Transverse colon (tissue), 4 donors: ENCODE results near the gene RNLS.

Source experiments
- EP300 ChIP-seq: sonication (generic); formaldehyde crosslinking; IDR thresholded peaks from one replicate; pipeline ENCODE4 v1.6.1; 2017; ENCODE audit warnings: antibody characterized with exemption, low read depth
- POLR2A ChIP-seq: fragments of 450-650 bp; IDR thresholded peaks from one replicate; pipeline ENCODE4 v1.6.1; 2016; ENCODE audit warnings: antibody characterized with exemption, mild to moderate bottlenecking, moderate library complexity
- POLR2AphosphoS5 ChIP-seq, 3 donors: sonication (generic); formaldehyde crosslinking; IDR thresholded peaks; one replicate each; pipeline ENCODE4 v1.6.1; 2016; ENCODE audit warnings: antibody characterized with exemption in 3 of 3
- TF ChIP-seq, protein P1 (sequence below), 5 experiments: fragments of 200-600 bp in 3 of 5; fragments of 450-650 bp in 2 of 5; sonication (generic) in 3 of 5; IDR thresholded peaks; 1 replicate in 2 of 5; 2 replicates in 3 of 5; pipeline ENCODE4 v1.5.1; 2016 to 2017; ENCODE audit warnings: antibody characterized with exemption in 5 of 5, inconsistent platforms in 3 of 5, mild to moderate bottlenecking in 2 of 5, moderate library complexity in 1 of 5

GRCh38 chr10:88245974-88246511 is 337.1 kb downstream of the RNLS start:
- TF ChIP-seq POLR2A = no peak
- TF ChIP-seq, protein P1, sequence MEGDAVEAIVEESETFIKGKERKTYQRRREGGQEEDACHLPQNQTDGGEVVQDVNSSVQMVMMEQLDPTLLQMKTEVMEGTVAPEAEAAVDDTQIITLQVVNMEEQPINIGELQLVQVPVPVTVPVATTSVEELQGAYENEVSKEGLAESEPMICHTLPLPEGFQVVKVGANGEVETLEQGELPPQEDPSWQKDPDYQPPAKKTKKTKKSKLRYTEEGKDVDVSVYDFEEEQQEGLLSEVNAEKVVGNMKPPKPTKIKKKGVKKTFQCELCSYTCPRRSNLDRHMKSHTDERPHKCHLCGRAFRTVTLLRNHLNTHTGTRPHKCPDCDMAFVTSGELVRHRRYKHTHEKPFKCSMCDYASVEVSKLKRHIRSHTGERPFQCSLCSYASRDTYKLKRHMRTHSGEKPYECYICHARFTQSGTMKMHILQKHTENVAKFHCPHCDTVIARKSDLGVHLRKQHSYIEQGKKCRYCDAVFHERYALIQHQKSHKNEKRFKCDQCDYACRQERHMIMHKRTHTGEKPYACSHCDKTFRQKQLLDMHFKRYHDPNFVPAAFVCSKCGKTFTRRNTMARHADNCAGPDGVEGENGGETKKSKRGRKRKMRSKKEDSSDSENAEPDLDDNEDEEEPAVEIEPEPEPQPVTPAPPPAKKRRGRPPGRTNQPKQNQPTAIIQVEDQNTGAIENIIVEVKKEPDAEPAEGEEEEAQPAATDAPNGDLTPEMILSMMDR (IDR thresholded peaks at IDR 0.05) = no peak
- TF ChIP-seq EP300 = no peak
- TF ChIP-seq POLR2AphosphoS5 (IDR thresholded peaks at IDR 0.05) = no peak
